Measurements from ENCODE around the gene ERP44.

The ERP44 gene

DNA sequence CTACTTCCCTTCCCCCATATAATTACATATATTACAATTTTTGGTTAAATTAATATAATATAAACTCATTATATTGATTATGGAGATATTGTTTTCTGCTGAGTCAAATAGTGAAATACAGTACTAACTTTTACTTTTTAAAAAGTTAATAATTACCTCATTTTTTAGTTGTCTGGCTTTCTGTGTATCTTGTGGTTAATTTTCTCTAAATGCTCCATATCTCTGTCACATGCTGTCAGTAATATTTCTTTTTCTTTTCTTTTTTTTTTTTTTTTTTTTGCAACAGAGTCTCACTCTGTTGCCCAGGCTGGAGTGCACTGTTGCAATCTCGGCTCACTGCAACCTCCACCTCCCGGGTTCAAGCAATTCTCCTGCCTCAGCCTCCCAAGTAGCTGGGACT is 169.1 kb downstream of the ERP44 start:
- no peak for DNase-seq

Data from NCI-H1436 treated with DMSO at 0.1 percent for 48 hours (cell line).